NCI-H2171 treated with DMSO at 0.1 percent for 48 hours (cell line): ENCODE measurements around the gene TMEM236.

Source experiments
- DNase-seq: peaks from one replicate; lab custom pipeline; 2025; lab: John Stamatoyannopoulos, UW

TMEM236 gene

GRCh38 chr10:17742918-17743317 lies 9.1 kb upstream of the TMEM236 start:
- DNase-seq, result peak; percentile 23

GRCh38 chr10:17743437-17743836 lies 8.6 kb upstream of the TMEM236 start:
- DNase-seq, result no peak

GRCh38 chr10:17744341-17744861 lies 7.6 kb upstream of the TMEM236 start:
- no peak for DNase-seq

DNA sequence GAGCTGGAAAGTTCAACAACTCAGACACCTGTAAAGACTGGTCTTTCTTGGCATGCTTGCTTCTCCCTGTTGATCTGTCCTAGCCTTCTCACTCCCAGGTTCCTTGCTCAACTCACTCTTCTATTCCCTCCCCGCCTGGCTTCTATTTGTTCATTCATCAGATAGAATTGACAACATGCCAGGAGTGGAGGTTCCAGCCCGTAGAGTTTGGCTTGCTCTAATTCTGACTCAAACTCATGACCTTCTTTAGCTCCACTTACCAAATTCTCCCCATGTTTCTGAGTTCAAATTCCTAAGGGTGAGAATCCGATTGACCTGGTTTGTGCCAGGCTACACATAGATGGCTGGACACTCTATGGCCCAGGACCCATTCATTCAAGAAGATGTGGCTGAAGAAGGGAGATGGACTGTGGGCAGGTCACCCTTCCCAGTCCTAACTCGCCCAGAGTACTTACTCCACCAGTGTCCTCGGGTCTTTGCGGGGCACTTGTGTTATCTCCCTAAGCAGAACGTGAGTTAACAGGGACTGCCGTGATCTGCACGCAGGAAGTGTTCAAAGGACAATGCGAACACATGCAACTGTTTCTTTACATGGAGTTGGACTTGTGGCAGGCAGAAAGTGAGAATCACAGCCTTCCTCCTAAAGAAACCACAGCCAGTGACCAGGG lies 4.0 kb upstream of the TMEM236 start:
- no peak for DNase-seq

DNA sequence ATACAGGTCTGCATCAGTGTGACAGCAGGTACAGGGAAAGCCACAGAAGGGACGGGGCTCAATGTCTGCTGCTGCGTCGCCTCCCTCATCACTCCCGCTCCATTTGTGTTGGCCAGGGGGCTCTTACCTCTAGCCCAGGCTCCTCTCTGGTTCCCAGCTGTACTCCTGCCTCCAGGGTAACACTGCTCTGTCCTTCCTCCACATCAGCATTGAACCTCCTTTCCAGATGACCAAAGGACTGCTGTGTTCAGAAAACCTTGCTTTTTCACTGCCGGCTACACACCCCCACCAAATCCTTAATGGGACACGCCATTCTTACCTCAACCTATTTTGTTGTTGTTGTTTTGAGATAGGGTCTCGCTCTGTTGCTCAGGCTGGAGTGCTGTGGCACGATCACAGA lies 2.1 kb upstream of the TMEM236 start:
- no peak for DNase-seq

GRCh38 chr10:17756557-17757217 lies 4.7 kb downstream of the TMEM236 start:
- DNase-seq, result no peak

- DNase-seq, result no peak
These were observed 6.2 kb downstream of the TMEM236 start for GRCh38 chr10:17758200-17758599.

DNA sequence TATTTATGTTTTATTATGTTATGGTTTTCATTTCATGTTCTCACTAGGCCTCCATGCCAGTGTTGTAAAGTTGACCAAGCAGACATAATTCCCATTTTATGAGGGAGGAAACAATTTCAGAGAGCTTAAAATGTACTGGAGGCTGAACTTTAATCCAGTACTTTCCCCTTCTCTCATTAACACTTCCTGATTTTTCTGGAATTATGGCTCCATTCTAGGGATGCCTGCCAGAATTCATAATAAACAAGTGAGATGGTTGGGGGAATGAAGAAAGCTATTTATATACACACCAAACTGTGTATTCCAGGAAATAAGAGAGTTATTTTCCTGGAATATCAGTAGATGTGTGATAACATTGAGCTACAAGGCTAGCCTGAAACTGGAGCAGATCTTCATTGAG lies 6.9 kb downstream of the TMEM236 start:
- DNase-seq, result no peak

DNA sequence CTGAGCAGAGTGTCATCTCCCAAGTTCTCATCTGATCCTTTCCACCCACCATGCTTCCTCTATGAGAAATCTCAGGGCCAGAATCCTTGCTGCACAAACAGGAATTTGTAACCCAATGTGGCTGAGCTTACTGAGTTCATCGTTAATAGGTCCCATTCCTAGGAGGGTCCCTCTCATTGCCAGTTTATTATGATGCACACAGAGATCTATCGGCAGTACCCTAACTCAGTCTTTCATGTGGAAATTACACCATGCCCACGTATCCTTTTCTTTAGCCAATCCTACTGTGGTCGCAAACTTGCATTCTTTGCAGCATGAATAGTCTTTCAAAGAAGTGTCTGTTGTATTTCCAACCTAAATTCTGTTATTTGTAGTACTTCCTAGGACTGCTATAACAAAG lies 12.1 kb downstream of the TMEM236 start:
- no peak for DNase-seq

DNA sequence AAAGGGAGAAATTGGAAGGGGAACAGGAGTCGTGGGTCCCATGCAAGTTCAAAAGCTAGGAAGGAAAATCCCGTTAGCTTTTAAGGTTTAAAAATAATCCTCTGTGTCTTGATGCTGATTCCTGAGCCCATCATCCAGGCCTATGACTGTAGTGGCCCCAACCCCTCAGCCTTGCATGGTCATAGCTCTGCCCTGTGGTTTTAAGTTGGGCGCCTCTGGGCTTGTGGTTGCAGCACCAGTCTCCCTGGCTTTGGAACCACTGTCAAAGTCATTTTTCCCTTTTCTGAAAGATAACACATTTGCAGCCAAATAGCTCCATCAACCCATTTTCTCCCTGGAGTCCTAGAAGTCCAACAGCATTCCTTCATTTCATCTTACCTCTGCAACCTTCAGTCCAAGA lies 13.6 kb downstream of the TMEM236 start:
- DNase-seq, result no peak

DNA sequence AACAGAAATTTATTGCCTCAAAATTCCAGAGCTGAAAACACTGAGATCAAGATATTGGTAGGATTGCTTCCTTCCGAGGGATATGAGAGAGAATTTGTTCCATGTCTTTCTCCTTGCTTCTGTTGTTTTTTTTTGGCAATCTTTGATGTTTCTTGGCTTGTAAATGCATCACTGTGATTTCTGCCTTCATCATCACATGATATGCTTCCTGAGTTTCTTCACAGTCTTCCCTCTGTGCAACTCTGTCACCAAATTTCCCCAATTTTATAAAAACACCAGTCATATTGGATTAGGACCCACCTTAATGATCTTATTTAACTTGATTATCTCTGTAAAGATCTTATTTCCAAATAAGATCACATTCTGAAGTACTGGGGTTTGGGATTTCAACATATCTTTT lies 14.7 kb downstream of the TMEM236 start:
- no peak for DNase-seq

DNA sequence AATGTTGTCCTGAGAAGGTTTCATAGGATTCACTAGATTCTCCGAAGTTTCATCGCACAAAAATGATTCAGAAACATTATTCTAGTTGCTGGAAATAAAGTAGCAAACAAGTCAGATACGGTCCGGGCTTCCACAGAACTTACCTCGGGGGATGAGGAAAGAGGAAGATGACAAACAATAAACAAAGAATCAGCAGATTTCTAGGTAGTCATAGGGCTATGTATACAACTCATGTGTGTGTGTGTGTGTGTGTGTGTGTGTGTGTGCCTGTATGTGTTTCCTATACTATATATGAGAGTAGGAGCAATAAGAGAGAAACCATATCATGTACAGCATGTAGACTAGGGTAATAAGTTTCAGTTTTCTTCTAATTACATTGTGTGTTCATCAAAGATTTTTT lies 16.5 kb downstream of the TMEM236 start:
- DNase-seq, result no peak

DNA sequence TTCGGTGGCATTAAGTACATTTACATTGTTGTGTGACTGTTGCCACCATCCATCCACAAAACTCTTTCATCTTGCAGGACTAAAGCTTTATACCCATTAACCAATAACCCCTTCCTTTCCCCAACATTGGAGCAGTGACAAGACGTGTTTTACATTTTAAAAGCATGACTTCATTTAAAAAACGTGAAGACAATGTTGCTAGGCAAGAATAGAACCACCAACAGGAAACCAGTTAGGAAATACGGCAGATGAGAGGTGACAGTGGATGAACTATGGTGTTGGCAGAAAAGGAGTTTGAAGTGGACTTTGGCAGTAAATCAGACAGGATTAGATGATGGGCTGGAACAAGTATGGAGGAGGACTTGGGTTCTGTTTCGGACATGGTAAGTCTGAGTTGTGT lies 17.0 kb downstream of the TMEM236 start:
- DNase-seq, result no peak

GRCh38 chr10:17771017-17771416 lies 19.0 kb downstream of the TMEM236 start:
- DNase-seq, result no peak

DNA sequence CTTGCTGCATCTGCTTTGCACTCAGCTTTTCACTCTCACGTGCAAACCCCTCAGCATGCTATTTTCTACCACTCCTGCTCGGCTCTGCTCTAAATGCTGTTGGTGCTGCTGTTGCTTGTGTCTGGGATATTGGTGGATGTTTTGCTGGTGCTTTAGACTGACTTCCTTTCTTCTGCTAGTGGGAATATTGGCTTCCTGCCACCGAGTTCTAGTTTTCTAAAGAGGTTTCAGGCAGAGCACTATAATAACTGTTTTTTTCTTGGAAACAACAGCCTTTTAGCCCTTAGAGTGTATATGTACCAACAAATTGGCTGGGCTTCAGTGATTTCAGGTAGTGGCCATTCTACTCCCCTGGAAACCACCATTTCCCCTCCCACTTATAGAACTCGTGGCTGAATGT lies 27.8 kb downstream of the TMEM236 start:
- no peak for DNase-seq

GRCh38 chr10:17780727-17781126 lies 28.7 kb downstream of the TMEM236 start:
- peak; percentile 32 for DNase-seq

- no peak for DNase-seq
These were observed 29.9 kb downstream of the TMEM236 start for GRCh38 chr10:17781856-17782255.

DNA sequence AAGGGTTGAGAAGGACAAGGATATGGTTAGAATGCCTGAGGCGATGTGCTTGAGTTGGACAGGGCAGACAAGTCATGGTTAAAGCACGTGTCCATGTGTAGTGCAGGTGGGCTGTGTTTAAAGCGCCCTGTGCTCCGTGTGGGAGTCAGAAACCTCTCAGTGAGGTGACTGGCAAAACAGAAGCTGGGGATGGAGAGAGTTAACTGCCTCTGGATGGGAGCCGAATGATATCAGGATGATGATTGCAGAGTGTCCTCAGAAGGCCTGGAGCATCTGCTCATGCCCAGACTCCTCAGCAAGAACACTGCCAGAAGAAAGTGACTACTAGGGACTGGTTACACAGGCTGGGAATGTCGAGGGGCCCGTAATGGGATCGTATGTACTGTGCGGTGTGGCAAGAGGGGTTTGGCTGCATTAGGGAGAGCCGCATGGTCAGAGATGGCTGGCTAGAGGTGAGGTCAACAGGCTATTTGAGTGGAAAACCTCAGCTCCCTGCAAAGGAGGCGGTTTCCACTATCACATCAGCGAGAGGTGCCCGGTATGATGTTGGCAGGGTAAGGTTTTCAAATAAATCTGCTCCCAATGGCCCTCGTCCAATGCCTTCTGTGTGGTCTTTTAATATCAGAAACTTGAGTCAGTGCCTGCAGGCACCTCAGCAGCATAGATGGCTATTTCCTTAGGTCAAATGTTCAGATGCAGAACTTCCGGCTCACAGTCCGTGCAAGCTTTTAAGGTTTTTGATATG lies 31.1 kb downstream of the TMEM236 start:
- no peak for DNase-seq

GRCh38 chr10:17783751-17784150 lies 31.8 kb downstream of the TMEM236 start:
- no peak for DNase-seq

- DNase-seq, result no peak
These were observed 32.7 kb downstream of the TMEM236 start for GRCh38 chr10:17784688-17785087.

- DNase-seq, result no peak
These were observed 33.4 kb downstream of the TMEM236 start for GRCh38 chr10:17785276-17785930.
